HG02852 (cell line): ENCODE data around the gene ZDHHC18.
"Not testable (repeated sequence)": the region's sequence is repeated elsewhere in the genome, so short reads cannot be mapped to it uniquely, and the experiment has no call there.

Experiments used
- ATAC-seq: cut with Tn5 transposase; IDR thresholded peaks from one replicate; pipeline ENCODE4 v1.9.1; 2021; ENCODE audit warnings: mild to moderate bottlenecking, moderate library complexity; ENCODE audit not compliant: unreplicated experiment

The ZDHHC18 gene

GRCh38 chr1:26857473-26858060 is 31.1 kb downstream of the ZDHHC18 start:
- ATAC-seq, result no peak

- no peak for ATAC-seq
Measured at GRCh38 chr1:26858160-26858559, 31.7 kb downstream of the ZDHHC18 start.

- no peak for ATAC-seq
Measured at GRCh38 chr1:26858891-26859640, 32.6 kb downstream of the ZDHHC18 start.

- no peak for ATAC-seq
Measured at GRCh38 chr1:26861286-26861701, 34.8 kb downstream of the ZDHHC18 start.

GRCh38 chr1:26861889-26862378 is 35.4 kb downstream of the ZDHHC18 start:
- ATAC-seq, result no peak

- no peak for ATAC-seq
Measured at GRCh38 chr1:26862781-26863684, 36.5 kb downstream of the ZDHHC18 start, which contains the start of gene SFN. SFN (plus strand) TSS chr1:26863149; CDS start chr1:26863213, 64 bp downstream.

GRCh38 chr1:26863685-26864077 is 37.2 kb downstream of the ZDHHC18 start:
- ATAC-seq, result no peak

GRCh38 chr1:26864610-26865480 is 38.4 kb downstream of the ZDHHC18 start:
- peak; percentile 89 for ATAC-seq

- not testable (repeated sequence) for ATAC-seq
Measured at GRCh38 chr1:26873097-26873496, 46.6 kb downstream of the ZDHHC18 start.

- no peak for ATAC-seq
Measured at GRCh38 chr1:26874896-26875295, 48.4 kb downstream of the ZDHHC18 start.

GRCh38 chr1:26877326-26877725 is 50.8 kb downstream of the ZDHHC18 start:
- ATAC-seq, result no peak

GRCh38 chr1:26879793-26880192 is 53.3 kb downstream of the ZDHHC18 start:
- no peak for ATAC-seq

GRCh38 chr1:26881611-26882010 is 55.1 kb downstream of the ZDHHC18 start:
- ATAC-seq, result not testable (repeated sequence)

- ATAC-seq, result no peak
Measured at GRCh38 chr1:26882696-26883463, 56.4 kb downstream of the ZDHHC18 start.

GRCh38 chr1:26887125-26887524 is 60.6 kb downstream of the ZDHHC18 start:
- no peak for ATAC-seq

- ATAC-seq, result no peak
Measured at GRCh38 chr1:26888231-26888630, 61.7 kb downstream of the ZDHHC18 start.

GRCh38 chr1:26889551-26890466 is 63.3 kb downstream of the ZDHHC18 start, which contains the start of gene GPN2:
GPN2 (minus strand) TSS chr1:26890283; CDS start chr1:26890096, 187 bp downstream.
- ATAC-seq, result peak; percentile 93

- peak; percentile 35 for ATAC-seq
Measured at GRCh38 chr1:26890467-26890796, 63.9 kb downstream of the ZDHHC18 start.
